A673 (cell line): ENCODE data around the gene KLK5. TPM values are rescaled to one million over a fixed set of nuclear protein-coding genes. Genes with fewer than 3 reads are reported as not detected.

Experiments used
- BruUV-seq: library from RNA; stranded (reverse); fragments of 400-500 nt; replicated peaks from 2 replicates; lab custom pipeline; 2021; lab: Mats Ljungman, UMichigan
- CTCF ChIA-PET: fragments of 300-600 bp; sonication (Branson Sonifier 250); formaldehyde crosslinking; loops from one replicate; lab custom pipeline; 2022; ENCODE audit warnings: antibody characterized with exemption; lab: Charles Lee
- POLR2A ChIA-PET: fragments of 300-600 bp; sonication (Branson Sonifier 250); formaldehyde crosslinking; loops from one replicate; lab custom pipeline; 2022; ENCODE audit warnings: antibody characterized with exemption; ENCODE audit not compliant: low non-redundant PET; lab: Charles Lee
- DNase-seq: peaks from one replicate; pipeline ENCODE4 v3.0.0-alpha.2; 2015; ENCODE audit warnings: low spot score
- H3K27ac ChIP-seq: fragments of 200-600 bp; sonication (generic); 2 replicates; pipeline ENCODE4 v1.5.1; 2016; ENCODE audit warnings: mixed run types, low read depth, mild to moderate bottlenecking, mixed read lengths, antibody characterized with exemption, low read length; ENCODE audit not compliant: poor library complexity, severe bottlenecking
- H3K27me3 ChIP-seq: fragments of 200-600 bp; sonication (generic); replicated peaks from 2 replicates; pipeline ENCODE4 v1.6.1; 2017; ENCODE audit warnings: mixed run types, low read depth, mild to moderate bottlenecking, mixed read lengths, antibody characterized with exemption, low read length; ENCODE audit not compliant: insufficient read depth, poor library complexity
- H3K36me3 ChIP-seq: fragments of 200-600 bp; sonication (generic); 2 replicates; pipeline ENCODE4 v1.6.1; 2016; ENCODE audit warnings: mixed run types, mild to moderate bottlenecking, mixed read lengths, antibody characterized with exemption, low read length; ENCODE audit not compliant: insufficient read depth, poor library complexity, severe bottlenecking
- H3K4me1 ChIP-seq: fragments of 200-600 bp; sonication (generic); 2 replicates; pipeline ENCODE4 v1.6.1; 2017; ENCODE audit warnings: mixed run types, mild to moderate bottlenecking, mixed read lengths, antibody characterized with exemption, low read length; ENCODE audit not compliant: insufficient read depth, poor library complexity, severe bottlenecking
- H3K4me3 ChIP-seq: fragments of 200-600 bp; sonication (generic); 2 replicates; pipeline ENCODE4 v1.5.1; 2016; ENCODE audit warnings: low read depth, mixed run types, mild to moderate bottlenecking, mixed read lengths, low read length; ENCODE audit not compliant: poor library complexity, severe bottlenecking
- H3K9me3 ChIP-seq: fragments of 200-600 bp; sonication (generic); 2 replicates; pipeline ENCODE4 v1.6.1; 2016; ENCODE audit warnings: mixed run types, low read depth, mild to moderate bottlenecking, mixed read lengths, antibody characterized with exemption, low read length; ENCODE audit not compliant: poor library complexity, severe bottlenecking
- CTCF ChIP-seq: fragments of 300-800, 200-600 bp; sonication (generic); conservative IDR thresholded peaks from 2 replicates; pipeline ENCODE4 v1.5.1; 2017; ENCODE audit warnings: low read depth, mild to moderate bottlenecking, antibody characterized with exemption, low read length, moderate library complexity, mixed read lengths
- EZH2 ChIP-seq: fragments of 200-600 bp; sonication (generic); IDR thresholded peaks from 2 replicates; pipeline ENCODE4 v1.6.1; 2017; ENCODE audit warnings: borderline replicate concordance, low read depth, mild to moderate bottlenecking, mixed read lengths, antibody characterized with exemption, low read length; ENCODE audit not compliant: poor library complexity, severe bottlenecking
- intact Hi-C: fragments of 100-400 bp; cut with micrococcal nuclease; formaldehyde crosslinking; loops from one replicate; pipeline ENCODE4 v1.10.0; 2022; ENCODE audit not compliant: unreplicated experiment
- total RNA-seq: library from RNA; stranded (reverse); gene quantifications from 2 replicates; pipeline ENCODE4 v1.2.3, GENCODE V29; 2021

Gene KLK5
- total RNA-seq, 1 experiment from 2014 or later: not detected

- H3K27ac ChIP-seq: no peak overlapping the region
- intact Hi-C loops: loop anchor here (5.0 to 10.0 kb wide), 4 partner anchors 132 to 570 kb away; partner anchors contain the start of gene ACP4
- no peak for DNase-seq
- CTCF ChIA-PET: interaction anchor here (0.7 kb wide), 1 partner anchor 78 kb away, joined by 5 read pairs; no protein-coding TSS in a partner anchor
- BruUV-seq: no TSS peak
- H3K36me3 ChIP-seq: no peaks in the 10 kb centered on the region
- H3K27me3 ChIP-seq: no peaks in the 10 kb centered on the region
- H3K9me3 ChIP-seq: no peaks in the 10 kb centered on the region
- H3K4me3 ChIP-seq: no peak overlapping the region
- TF ChIP-seq EZH2 (no peak), CTCF (no peak)
- POLR2A ChIA-PET: no interaction called here
- H3K4me1 ChIP-seq: peaks cover 11% of the 10 kb centered on the region
Measured at GRCh38 chr19:50924586-50924985, 28.3 kb downstream of the KLK5 start.

- POLR2A ChIA-PET: interaction anchor here (1.0 kb wide), 1 partner anchor 197 kb away, joined by 26 read pairs; no protein-coding TSS in a partner anchor
- Histone ChIP-seq H3K4me3 (no peak overlapping the region), H3K36me3 (no peaks in the 10 kb centered on the region), H3K27me3 (peaks cover 12% of the 10 kb centered on the region), H3K9me3 (no peaks in the 10 kb centered on the region), H3K27ac (no peak overlapping the region), H3K4me1 (peaks cover 11% of the 10 kb centered on the region)
- CTCF ChIA-PET: interaction anchor here (0.6 to 2.2 kb wide), 10 partner anchors 12 to 565 kb away, joined by 3 to 15 read pairs (median 4); no protein-coding TSS in a partner anchor
- DNase-seq: peak; percentile 88
- intact Hi-C loops: loop anchor here (1.0 to 10.0 kb wide), 5 partner anchors 130 to 568 kb away; partner anchors contain the start of gene ACP4
- TF ChIP-seq CTCF: peak; percentile 92
- no peak for TF ChIP-seq EZH2
- BruUV-seq: no TSS peak
Measured at GRCh38 chr19:50922317-50922853, 30.5 kb downstream of the KLK5 start.

GRCh38 chr19:50921426-50922316 is 31.2 kb downstream of the KLK5 start:
- no TSS peak for BruUV-seq
- H3K9me3 ChIP-seq: no peaks in the 10 kb centered on the region
- H3K27ac ChIP-seq: peak overlapping the region; percentile 18
- H3K4me3 ChIP-seq: no peak overlapping the region
- intact Hi-C loops: loop anchor here (1.0 to 10.0 kb wide), 5 partner anchors 129 to 567 kb away; partner anchors contain the start of gene ACP4
- no peaks in the 10 kb centered on the region for H3K36me3 ChIP-seq
- DNase-seq: peak; percentile 51
- CTCF ChIA-PET: interaction anchor here (0.6 to 2.2 kb wide), 12 partner anchors 12 to 564 kb away, joined by 3 to 15 read pairs (median 4); no protein-coding TSS in a partner anchor
- peaks cover 19% of the 10 kb centered on the region for H3K27me3 ChIP-seq
- TF ChIP-seq EZH2: no peak
- no peak for TF ChIP-seq CTCF
- POLR2A ChIA-PET: interaction anchor here (0.6 to 1.0 kb wide), 2 partner anchors 197 to 290 kb away, joined by 6 to 26 read pairs; no protein-coding TSS in a partner anchor
- H3K4me1 ChIP-seq: peaks cover 11% of the 10 kb centered on the region
